Ovary (tissue), 3 donors: ENCODE measurements around the gene LMBR1L.

Experiments used
- CTCF ChIP-seq, 3 donors: fragments of 450-650 bp in 2 of 3; fragments of 200-600 bp in 1 of 3; IDR thresholded peaks; one replicate each; pipeline versions ENCODE4 v1.5.1 to v1.8.0; 2016 to 2022; ENCODE audit warnings: antibody characterized with exemption in 3 of 3, mild to moderate bottlenecking in 1 of 3
- POLR2A ChIP-seq: fragments of 450-650 bp; IDR thresholded peaks from one replicate; pipeline ENCODE4 v1.6.1; 2017; ENCODE audit warnings: antibody characterized with exemption, mild to moderate bottlenecking, moderate library complexity
- donor health status: DM: no; HTN: no; CAD: no.

- TF ChIP-seq CTCF (IDR thresholded peaks at IDR 0.05) (no peak), POLR2A (no peak)
These were observed 61.0 kb downstream of the LMBR1L start for GRCh38 chr12:49049566-49050224.
